ENCODE results near the gene RASGEF1C.

The RASGEF1C gene

GRCh38 chr5:180083529-180084060 is 125.4 kb downstream of the RASGEF1C start:
- Histone ChIP-seq H3K4me3 (no peak overlapping the region), H3K27ac (no peak overlapping the region)
- TF ChIP-seq CTCF (IDR thresholded peaks at IDR 0.05) = no peak
- no peak for DNase-seq (ENCODE audit: low spot score)

- H3K27ac ChIP-seq = no peak overlapping the region
- no peak for TF ChIP-seq CTCF (IDR thresholded peaks at IDR 0.05)
- DNase-seq (ENCODE audit: low spot score) = no peak
- H3K4me3 ChIP-seq = no peak overlapping the region
These were observed 126.2 kb downstream of the RASGEF1C start for GRCh38 chr5:180082633-180083420.

- H3K27ac ChIP-seq = no peak overlapping the region
- H3K4me3 ChIP-seq = no peak overlapping the region
- no peak for DNase-seq (ENCODE audit: low spot score)
- no peak for TF ChIP-seq CTCF (IDR thresholded peaks at IDR 0.05)
These were observed 127.5 kb downstream of the RASGEF1C start for GRCh38 chr5:180081481-180081880.

GRCh38 chr5:180080486-180081280 is 128.3 kb downstream of the RASGEF1C start:
- H3K4me3 ChIP-seq = no peak overlapping the region
- no peak for DNase-seq (ENCODE audit: low spot score)
- TF ChIP-seq CTCF (IDR thresholded peaks at IDR 0.05) = no peak
- H3K27ac ChIP-seq = no peak overlapping the region

- DNase-seq (ENCODE audit: low spot score) = no peak
- Histone ChIP-seq H3K4me3 (no peak overlapping the region), H3K27ac (no peak overlapping the region)
- TF ChIP-seq CTCF (IDR thresholded peaks at IDR 0.05) = no peak
These were observed 129.1 kb downstream of the RASGEF1C start for GRCh38 chr5:180079702-180080466.

- Histone ChIP-seq H3K27ac (no peak overlapping the region), H3K4me3 (no peak overlapping the region)
- no peak for DNase-seq (ENCODE audit: low spot score)
- TF ChIP-seq CTCF (IDR thresholded peaks at IDR 0.05) = no peak
These were observed 130.7 kb downstream of the RASGEF1C start for GRCh38 chr5:180078348-180078747.
